GM12878 (cell line): ENCODE measurements around the gene NOC2L. TPM values are rescaled to one million over a fixed set of nuclear protein-coding genes. Genes with fewer than 3 reads are reported as not detected.

ENCODE experiments used
- CREM ChIP-seq: IDR thresholded peaks from 2 replicates; pipeline ENCODE4 v1.6.1; 2014; ENCODE audit warnings: antibody characterized with exemption, low read depth
- DPF2 ChIP-seq: fragments of 450-650 bp; IDR thresholded peaks from 2 replicates; pipeline ENCODE4 v1.6.1; 2017; ENCODE audit warnings: mild to moderate bottlenecking
- HDAC6 ChIP-seq: fragments of 200-600 bp; sonication (generic); IDR thresholded peaks from one replicate; pipeline ENCODE4 v1.8.0; 2017; ENCODE audit warnings: antibody characterized with exemption; ENCODE audit not compliant: unreplicated experiment
- IKZF2 ChIP-seq, 2 experiments: fragments of 450-650 bp; IDR thresholded peaks; 2 replicates each; pipeline ENCODE4 v1.6.1; 2017; ENCODE audit warnings: mild to moderate bottlenecking in 2 of 2, moderate library complexity in 2 of 2
- MEF2B ChIP-seq: fragments of 450-650 bp; IDR thresholded peaks from 2 replicates; pipeline ENCODE4 v1.6.1; 2018; ENCODE audit warnings: mild to moderate bottlenecking, moderate library complexity; ENCODE audit not compliant: partially characterized antibody, poor library complexity, severe bottlenecking
- MTA3 ChIP-seq: IDR thresholded peaks from 2 replicates; pipeline ENCODE4 v1.6.1; 2012; ENCODE audit warnings: low read length, inconsistent platforms, borderline replicate concordance
- NFIC ChIP-seq: IDR thresholded peaks from 2 replicates; pipeline ENCODE4 v1.6.1; 2012; ENCODE audit warnings: low read depth, mild to moderate bottlenecking, inconsistent platforms, low read length, moderate library complexity
- PML ChIP-seq: IDR thresholded peaks from 2 replicates; pipeline ENCODE4 v1.6.1; 2012; ENCODE audit warnings: low read length, inconsistent platforms
- PRDM15 ChIP-seq: fragments of 450-650 bp; formaldehyde crosslinking; IDR thresholded peaks from 2 replicates; pipeline ENCODE4 v1.4.0; 2020; ENCODE audit warnings: mild to moderate bottlenecking, moderate library complexity
- RELB ChIP-seq: fragments of 450-650 bp; IDR thresholded peaks from 2 replicates; pipeline ENCODE4 v1.6.1; 2017; ENCODE audit warnings: low read depth, mild to moderate bottlenecking, moderate library complexity
- WRNIP1 ChIP-seq: IDR thresholded peaks from 2 replicates; pipeline ENCODE4 v1.6.1; 2011; ENCODE audit warnings: low read depth, low read length, improper control_type of control experiment, borderline replicate concordance
- ZNF217 ChIP-seq: fragments of 450-650 bp; IDR thresholded peaks from 2 replicates; pipeline ENCODE4 v1.6.1; 2017; ENCODE audit warnings: antibody characterized with exemption, mild to moderate bottlenecking
- polyA plus RNA-seq, 11 experiments: library from polyadenylated mRNA; depleted of rRNA in 4 of 11; unstranded in 6 of 11; stranded (reverse) in 5 of 11; fragments of >200 nt; fragmentation: Nextera tagmentation in 4 of 11; fragmentation: Illumina TruSeq in 1 of 11; extraction: Ambion mirVana in 4 of 11; extraction: Trizol in 1 of 11; gene quantifications; 1 replicate in 1 of 11; 2 replicates in 10 of 11; pipeline versions ENCODE4 v1.2.1 to v1.2.3, GENCODE V29; 2011 to 2016; ENCODE audit warnings: inconsistent platforms in 2 of 11, missing spikeins in 2 of 11, low read depth in 1 of 11
- total RNA-seq, 4 experiments: library from RNA; depleted of rRNA in 3 of 4; stranded (reverse); fragments of >200 nt in 3 of 4; fragmentation: Illumina TruSeq in 1 of 4; extraction: Trizol in 1 of 4; gene quantifications; 2 replicates each; pipeline versions ENCODE4 v1.2.1 to v1.2.3, GENCODE V29; 2013 to 2021
- TF ChIP-seq, protein P1 (sequence below): fragments of 450-650 bp; IDR thresholded peaks from 2 replicates; pipeline ENCODE4 v1.6.1; 2018; ENCODE audit warnings: borderline replicate concordance, mild to moderate bottlenecking; ENCODE audit not compliant: partially characterized antibody
- TF ChIP-seq, protein P2 (sequence below): IDR thresholded peaks from 2 replicates; pipeline ENCODE4 v1.6.1; 2012; ENCODE audit warnings: low read depth, low read length, improper control_type of control experiment
- TF ChIP-seq, protein P3 (sequence below): fragments of 450-650 bp; IDR thresholded peaks from 2 replicates; pipeline ENCODE4 v1.6.1; 2016; ENCODE audit warnings: mild to moderate bottlenecking, moderate library complexity, borderline replicate concordance
- TF ChIP-seq, protein P4 (sequence below): IDR thresholded peaks from 2 replicates; pipeline ENCODE4 v1.6.1; 2011; ENCODE audit warnings: borderline replicate concordance, low read depth, mild to moderate bottlenecking, moderate library complexity, mixed read lengths, low read length; ENCODE audit not compliant: insufficient read depth; ENCODE audit errors: extremely low read length

The NOC2L gene
- total and polyA plus RNA-seq, 10 of the 15 experiments (the other 5 are each of a cell fraction or from before 2014, with no cell fraction given) = 1.3 to 171 (median 64.3) TPM

- TF ChIP-seq, protein P1, sequence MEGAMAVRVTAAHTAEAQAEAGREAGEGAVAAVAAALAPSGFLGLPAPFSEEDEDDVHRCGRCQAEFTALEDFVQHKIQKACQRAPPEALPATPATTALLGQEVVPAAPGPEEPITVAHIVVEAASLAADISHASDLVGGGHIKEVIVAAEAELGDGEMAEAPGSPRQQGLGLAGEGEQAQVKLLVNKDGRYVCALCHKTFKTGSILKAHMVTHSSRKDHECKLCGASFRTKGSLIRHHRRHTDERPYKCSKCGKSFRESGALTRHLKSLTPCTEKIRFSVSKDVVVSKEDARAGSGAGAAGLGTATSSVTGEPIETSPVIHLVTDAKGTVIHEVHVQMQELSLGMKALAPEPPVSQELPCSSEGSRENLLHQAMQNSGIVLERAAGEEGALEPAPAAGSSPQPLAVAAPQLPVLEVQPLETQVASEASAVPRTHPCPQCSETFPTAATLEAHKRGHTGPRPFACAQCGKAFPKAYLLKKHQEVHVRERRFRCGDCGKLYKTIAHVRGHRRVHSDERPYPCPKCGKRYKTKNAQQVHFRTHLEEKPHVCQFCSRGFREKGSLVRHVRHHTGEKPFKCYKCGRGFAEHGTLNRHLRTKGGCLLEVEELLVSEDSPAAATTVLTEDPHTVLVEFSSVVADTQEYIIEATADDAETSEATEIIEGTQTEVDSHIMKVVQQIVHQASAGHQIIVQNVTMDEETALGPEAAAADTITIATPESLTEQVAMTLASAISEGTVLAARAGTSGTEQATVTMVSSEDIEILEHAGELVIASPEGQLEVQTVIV = no peak
- TF ChIP-seq, protein P2, sequence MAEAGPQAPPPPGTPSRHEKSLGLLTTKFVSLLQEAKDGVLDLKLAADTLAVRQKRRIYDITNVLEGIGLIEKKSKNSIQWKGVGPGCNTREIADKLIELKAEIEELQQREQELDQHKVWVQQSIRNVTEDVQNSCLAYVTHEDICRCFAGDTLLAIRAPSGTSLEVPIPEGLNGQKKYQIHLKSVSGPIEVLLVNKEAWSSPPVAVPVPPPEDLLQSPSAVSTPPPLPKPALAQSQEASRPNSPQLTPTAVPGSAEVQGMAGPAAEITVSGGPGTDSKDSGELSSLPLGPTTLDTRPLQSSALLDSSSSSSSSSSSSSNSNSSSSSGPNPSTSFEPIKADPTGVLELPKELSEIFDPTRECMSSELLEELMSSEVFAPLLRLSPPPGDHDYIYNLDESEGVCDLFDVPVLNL = no peak
- TF ChIP-seq, protein P3, sequence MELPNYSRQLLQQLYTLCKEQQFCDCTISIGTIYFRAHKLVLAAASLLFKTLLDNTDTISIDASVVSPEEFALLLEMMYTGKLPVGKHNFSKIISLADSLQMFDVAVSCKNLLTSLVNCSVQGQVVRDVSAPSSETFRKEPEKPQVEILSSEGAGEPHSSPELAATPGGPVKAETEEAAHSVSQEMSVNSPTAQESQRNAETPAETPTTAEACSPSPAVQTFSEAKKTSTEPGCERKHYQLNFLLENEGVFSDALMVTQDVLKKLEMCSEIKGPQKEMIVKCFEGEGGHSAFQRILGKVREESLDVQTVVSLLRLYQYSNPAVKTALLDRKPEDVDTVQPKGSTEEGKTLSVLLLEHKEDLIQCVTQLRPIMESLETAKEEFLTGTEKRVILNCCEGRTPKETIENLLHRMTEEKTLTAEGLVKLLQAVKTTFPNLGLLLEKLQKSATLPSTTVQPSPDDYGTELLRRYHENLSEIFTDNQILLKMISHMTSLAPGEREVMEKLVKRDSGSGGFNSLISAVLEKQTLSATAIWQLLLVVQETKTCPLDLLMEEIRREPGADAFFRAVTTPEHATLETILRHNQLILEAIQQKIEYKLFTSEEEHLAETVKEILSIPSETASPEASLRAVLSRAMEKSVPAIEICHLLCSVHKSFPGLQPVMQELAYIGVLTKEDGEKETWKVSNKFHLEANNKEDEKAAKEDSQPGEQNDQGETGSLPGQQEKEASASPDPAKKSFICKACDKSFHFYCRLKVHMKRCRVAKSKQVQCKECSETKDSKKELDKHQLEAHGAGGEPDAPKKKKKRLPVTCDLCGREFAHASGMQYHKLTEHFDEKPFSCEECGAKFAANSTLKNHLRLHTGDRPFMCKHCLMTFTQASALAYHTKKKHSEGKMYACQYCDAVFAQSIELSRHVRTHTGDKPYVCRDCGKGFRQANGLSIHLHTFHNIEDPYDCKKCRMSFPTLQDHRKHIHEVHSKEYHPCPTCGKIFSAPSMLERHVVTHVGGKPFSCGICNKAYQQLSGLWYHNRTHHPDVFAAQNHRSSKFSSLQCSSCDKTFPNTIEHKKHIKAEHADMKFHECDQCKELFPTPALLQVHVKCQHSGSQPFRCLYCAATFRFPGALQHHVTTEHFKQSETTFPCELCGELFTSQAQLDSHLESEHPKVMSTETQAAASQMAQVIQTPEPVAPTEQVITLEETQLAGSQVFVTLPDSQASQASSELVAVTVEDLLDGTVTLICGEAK = no peak
- peak; percentile 84; the same call in 1 of the 2 replicates for TF ChIP-seq ZNF217
- TF ChIP-seq WRNIP1 = no peak
- peak; percentile 63; the same call in 1 of the 2 replicates for TF ChIP-seq RELB
- peak; percentile 73; a peak in 3 of 4 replicates for TF ChIP-seq IKZF2 (IDR thresholded peaks at IDR 0.05)
- TF ChIP-seq DPF2 = peak; percentile 66; the same call in 1 of the 2 replicates
- TF ChIP-seq MEF2B = peak; percentile 48
- 0 out of 2 replicates have a peak, but pooled peaks have one; percentile 14 for TF ChIP-seq CREM
- no peak for TF ChIP-seq HDAC6
- TF ChIP-seq MTA3 = no peak
- TF ChIP-seq NFIC = no peak
- TF ChIP-seq, protein P4, sequence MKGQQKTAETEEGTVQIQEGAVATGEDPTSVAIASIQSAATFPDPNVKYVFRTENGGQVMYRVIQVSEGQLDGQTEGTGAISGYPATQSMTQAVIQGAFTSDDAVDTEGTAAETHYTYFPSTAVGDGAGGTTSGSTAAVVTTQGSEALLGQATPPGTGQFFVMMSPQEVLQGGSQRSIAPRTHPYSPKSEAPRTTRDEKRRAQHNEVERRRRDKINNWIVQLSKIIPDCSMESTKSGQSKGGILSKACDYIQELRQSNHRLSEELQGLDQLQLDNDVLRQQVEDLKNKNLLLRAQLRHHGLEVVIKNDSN = no peak
- no peak for TF ChIP-seq PML
- TF ChIP-seq PRDM15 = no peak
These were observed 33.3 kb upstream of the NOC2L start (continued) for GRCh38 chr1:992362-992761.
